GM21717 (cell line): ENCODE results near the gene MOV10.
"Not testable (repeated sequence)": the region's sequence is repeated elsewhere in the genome, so short reads cannot be mapped to it uniquely, and the experiment has no call there.

ENCODE experiments used
- ATAC-seq: cut with Tn5 transposase; IDR thresholded peaks from one replicate; pipeline ENCODE4 v1.9.1; 2021; ENCODE audit warnings: mild to moderate bottlenecking, moderate library complexity; ENCODE audit not compliant: unreplicated experiment

MOV10 gene

DNA sequence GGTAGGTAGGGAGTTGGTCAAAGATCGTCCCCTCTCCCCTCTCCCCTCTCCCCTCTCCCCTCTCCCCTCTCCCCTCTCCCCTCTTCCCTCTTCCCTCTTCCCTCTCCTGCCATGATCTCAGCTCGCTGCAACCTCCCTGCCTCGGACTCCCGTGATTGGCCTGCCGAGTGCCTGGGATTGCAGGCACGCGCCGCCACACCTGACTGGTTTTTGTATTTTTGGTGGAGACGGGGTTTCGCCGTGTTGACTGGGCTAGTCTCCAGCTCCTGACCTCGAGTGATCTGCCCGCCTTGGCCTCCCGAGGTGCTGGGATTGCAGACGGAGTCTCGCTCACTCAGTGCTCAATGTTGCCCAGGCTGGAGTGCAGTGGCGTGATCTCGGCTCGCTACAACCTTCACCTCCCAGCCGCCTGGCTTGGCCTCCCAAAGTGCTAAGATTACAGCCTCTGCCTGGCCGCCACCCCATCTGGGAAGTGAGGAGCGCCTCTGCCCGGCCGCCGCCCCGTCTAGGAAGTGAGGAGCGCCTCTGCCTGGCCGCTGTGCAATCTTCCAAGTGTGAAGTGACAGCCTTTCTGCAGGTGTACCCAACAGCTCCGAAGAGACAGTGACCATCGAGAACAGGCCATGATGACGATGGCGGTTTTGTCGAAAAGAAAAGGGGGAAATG, 54.0 kb downstream of the MOV10 start:
- ATAC-seq = not testable (repeated sequence)

DNA sequence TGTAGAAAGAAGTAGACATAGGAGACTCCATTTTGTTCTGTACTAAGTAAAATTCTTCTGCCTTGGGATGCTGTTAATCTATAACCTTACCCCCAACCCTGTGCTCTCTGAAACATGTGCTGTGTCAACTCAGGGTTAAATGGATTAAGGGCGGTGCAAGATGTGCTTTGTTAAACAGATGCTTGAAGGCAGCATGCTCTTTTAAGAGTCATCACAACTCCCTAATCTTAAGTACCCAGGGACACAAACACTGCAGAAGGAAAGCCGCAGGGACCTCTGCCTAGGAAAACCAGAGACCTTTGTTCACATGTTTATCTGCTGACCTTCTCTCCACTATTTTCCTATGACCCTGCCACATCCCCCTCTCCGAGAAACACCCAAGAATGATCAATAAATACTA, 54.6 kb downstream of the MOV10 start:
- ATAC-seq = not testable (repeated sequence)

DNA sequence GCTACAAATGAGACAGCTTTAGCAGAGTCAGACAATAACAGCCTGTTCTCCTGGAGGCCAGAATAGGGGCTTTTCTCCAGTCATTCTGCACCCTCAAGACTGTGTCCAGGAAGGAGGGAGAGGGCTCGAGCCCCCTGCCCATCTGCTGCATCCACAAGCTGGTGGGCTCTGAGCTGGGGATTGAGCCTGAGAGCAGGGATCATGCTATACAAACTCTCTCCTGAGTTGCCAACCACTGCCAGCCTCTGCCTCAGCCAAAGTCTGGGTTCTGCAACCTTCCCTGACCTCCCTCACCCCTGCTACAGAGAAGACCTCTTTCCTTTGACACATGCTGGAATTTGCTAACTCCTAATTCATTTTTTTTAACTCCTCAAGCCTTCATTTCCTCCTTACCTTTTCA, 55.5 kb downstream of the MOV10 start:
- ATAC-seq = no peak

DNA sequence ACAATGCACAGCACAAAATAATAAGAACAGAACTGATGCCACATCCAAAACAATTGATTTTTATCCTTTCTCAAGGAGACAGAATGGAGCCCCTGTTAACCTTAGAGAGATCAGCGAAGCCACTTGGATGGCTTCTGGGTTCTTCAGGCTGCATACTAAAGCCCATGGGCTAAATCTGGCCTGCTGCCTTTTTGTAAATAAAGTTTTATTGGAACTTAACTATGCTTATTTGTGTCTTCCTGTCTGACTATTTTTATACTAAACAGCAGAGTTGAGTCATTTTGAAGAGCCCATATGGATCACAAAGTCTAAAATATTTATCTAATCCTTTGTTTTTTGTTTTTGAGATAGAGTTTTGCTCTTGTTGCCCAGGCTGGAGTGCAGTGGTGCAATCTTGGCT, 57.0 kb downstream of the MOV10 start:
- no peak for ATAC-seq

DNA sequence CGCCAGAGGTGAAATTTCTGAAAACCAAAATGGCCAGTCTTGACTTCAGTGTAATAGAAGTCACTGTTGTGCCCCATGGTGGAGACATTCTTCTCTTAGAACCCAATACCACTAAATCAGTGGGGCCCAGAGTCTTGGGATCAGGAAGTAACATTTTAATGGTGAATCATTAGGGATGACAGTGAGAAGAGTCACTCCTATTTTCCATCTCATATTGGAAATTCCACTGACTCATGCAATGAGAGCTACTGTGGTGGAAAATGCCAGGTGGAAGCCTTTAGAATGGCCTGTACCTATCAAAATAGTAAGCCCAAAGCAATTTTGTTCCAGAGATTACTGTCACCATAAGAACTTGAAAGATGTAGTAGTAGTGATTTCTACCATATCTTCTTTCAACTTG, 61.3 kb downstream of the MOV10 start:
- no peak for ATAC-seq

DNA sequence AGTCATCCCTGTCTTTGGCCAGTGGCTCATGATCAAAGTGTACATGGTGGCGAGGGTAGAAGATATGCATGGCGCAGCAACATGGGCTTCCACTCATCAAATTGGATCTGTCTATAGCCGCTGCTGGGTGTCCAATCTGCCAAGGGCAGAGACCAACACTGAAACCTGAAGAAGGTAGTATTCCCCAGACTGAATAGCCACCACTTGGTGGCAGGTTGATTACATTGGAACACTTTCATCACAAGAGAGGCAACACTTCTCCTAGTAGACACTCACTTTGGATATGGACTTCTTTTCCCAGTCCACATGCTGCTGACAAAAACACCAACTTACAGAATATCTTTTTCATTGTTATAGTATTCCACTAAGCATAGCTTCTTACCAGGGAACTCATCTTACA, 63.1 kb downstream of the MOV10 start:
- no peak for ATAC-seq

DNA sequence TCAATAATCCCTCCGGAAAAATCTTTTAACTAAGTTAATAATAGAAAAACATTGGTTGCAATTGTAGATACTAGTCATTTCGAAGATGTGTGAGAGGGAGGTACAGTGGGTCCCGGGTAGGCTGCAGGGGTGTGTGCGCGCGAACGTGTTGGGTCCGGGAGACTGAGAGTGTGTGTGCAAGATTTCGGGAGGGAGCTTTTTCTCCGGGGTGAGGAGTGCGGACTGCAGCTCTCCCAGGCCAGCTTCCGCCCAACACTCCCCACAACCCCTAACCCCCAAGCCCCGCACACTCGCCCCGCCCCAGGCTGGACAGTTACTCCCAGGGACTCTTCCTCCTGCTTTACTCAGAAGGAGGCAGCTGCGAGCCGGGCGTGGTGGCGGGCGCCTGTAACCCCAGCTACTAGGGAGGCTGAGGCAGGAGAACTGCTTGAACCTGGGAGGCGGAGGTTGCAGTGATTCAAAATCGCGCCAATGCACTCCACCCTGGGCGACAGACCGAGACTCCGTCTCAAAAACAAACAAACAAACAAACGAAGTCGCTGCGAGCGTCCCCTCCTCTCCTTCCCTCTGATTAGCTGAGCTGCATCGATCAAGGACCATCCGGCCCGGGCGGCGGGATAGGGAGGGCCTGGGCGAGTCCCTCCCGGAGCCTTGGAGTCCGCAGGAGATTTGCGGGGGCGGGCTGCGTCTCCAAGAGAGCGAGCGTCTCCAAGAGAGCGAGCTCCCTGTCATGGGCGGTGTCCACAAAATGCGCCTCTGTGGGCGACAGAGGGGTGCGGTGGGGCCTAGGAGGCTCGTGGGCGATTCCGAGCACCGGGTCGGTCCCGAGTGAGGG, 68.9 kb downstream of the MOV10 start:
- ATAC-seq = no peak

DNA sequence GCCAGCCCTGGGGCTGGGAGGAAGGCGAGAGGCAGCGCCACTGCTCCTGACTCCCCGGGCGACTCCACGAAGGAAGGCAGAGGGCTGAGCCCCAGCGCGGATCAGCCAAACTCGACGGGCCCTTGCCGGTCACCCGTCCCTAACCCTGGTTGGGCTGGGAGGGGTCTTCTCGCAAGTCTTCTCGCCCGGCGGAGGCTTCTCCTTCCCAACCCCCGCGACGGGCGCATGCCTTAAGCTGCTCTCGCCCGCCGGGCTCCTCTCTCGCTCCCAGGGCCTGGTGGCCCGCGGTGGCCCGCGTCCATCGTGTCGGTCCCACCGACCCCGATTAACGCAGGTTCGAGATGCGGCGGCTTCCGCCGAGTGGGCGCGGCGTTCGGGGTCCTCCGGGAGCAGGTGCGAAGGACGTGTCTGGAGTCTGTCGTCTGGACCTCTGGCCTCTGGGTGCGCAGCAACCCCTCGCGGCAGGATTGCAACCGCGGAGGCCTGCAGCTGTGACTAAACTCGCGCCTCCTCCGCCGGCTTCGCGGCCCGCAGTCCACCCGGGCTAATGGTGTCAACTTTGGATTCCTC, 69.6 kb downstream of the MOV10 start:
- ATAC-seq = no peak

DNA sequence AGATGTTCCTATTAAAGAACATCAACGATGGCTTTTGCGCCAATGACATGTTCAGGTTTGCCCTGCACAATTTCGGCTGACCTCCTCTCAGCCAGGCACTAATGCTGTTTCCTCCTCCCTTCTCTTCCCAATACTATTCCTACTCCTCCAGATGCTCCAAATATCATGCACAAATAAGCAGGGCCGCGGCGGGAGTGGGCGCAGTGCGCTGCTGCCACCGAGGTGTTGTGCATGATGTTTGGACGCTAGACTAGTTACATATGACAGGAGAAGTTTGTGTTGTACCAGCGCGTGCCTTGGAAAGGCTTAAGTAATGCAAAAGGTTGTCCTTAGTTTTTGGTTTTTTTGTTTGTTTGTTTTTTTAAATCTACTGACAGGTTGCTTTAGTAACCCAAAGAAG, 73.9 kb downstream of the MOV10 start:
- no peak for ATAC-seq
